Measurements from ENCODE around the gene HAAO. TPM values are rescaled to one million over a fixed set of nuclear protein-coding genes. Genes with fewer than 3 reads are reported as not detected.

The HAAO gene
- total and polyA plus RNA-seq, 2 donors (not counting 1 experiment from before 2014, with no cell fraction given) = 6.4 to 17.6 TPM

DNA sequence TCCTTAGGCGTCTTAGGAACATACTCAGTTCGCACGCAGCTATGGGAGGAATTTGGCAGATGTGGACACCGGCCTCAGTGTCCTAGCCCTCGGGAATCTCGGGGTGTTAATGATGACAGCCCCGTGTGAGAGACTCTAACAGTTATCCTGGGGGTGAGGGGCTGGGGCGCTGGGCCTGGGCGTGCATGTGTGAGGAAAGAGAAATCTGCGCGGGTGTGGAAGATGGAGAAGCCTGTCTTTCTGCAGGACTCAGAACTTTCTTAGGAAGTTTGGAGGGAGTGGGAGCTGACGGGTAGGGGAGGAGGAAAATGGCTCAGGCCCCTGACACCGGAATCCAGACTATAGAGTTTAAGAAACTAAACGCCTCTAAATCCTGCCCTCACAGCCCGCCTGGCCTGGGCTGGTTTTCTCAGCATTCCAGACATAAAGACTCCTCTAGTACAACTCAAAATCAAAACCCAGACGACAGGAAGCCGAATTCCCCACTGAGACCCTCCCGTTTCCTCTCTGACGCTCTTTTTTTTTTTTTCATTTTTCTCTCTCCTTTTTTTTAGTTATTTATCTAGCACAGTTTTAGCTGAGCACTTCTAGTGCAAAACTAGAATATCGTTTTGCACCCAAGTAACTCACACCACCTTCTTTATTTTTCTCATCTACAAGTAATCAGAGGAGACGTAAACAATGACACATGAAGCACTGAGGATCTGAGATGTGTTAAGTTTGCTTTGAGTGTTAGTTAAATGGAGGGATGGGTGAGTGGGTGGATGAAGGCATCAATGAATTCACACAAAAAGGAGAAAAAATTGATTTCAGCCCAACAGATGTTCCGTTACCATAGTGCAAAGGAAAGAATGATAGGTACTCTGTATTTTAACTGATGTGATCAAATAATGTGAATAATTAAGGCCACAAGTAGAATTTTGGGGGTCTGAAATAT, 1.2 kb upstream of the HAAO start:
- peak overlapping the region; percentile 88 for H3K9ac ChIP-seq (ENCODE audit: low read length)
- H2AFZ ChIP-seq (ENCODE audit: insufficient read depth, low read depth, low read length, poor library complexity, severe bottlenecking) = peak overlapping the region; percentile 92
- no peaks in the 10 kb centered on the region for H3K27me3 ChIP-seq (replicated peaks in 1 of 4; ENCODE audit: control extremely low read depth in 1 of 4, control insufficient read depth in 3 of 4, insufficient read depth in 4 of 4, low read length in 3 of 4)
- H4K20me1 ChIP-seq (ENCODE audit: control insufficient read depth, insufficient read depth, low read length, poor library complexity, severe bottlenecking) = no peaks in the 10 kb centered on the region
- H3K27ac ChIP-seq (ENCODE audit: low read length in 2 of 2) = peak overlapping the region in 1 of 2 donors; percentile 69
- CTCF ChIA-PET = interaction anchor here (1.4 to 4.3 kb wide), 5 partner anchors 12 to 51 kb away, joined by 4 to 64 read pairs (median 9); no protein-coding TSS in a partner anchor
- POLR2A ChIA-PET = interaction anchor here (0.6 to 6.5 kb wide), 3 partner anchors 17 to 657 kb away, joined by 3 to 82 read pairs (median 7); no protein-coding TSS in a partner anchor
- H3K9me3 Mint-ChIP-seq (ENCODE audit: insufficient read depth) = no peaks in the 10 kb centered on the region
- H3K4me2 ChIP-seq (replicated peaks; ENCODE audit: low read depth, low read length, poor library complexity, severe bottlenecking) = peak overlapping the region; percentile 90
- ATAC-seq (ENCODE audit: low read depth) (no peak), DNase-seq (peak; percentile 31)
- H3K4me3 ChIP-seq (ENCODE audit: control extremely low read depth in 1 of 5, extremely low read depth in 1 of 5, insufficient read depth in 1 of 5, low read depth in 2 of 5, low read length in 4 of 5) = peak overlapping the region; percentile 32 to 93 (median 76)
- H3K9me3 ChIP-seq (ENCODE audit: control extremely low read depth in 1 of 3, control insufficient read depth in 2 of 3, insufficient read depth in 1 of 3, low read length in 2 of 3) = no peaks in the 10 kb centered on the region
- WGBS (ENCODE audit: insufficient coverage) = 16% methylated on average over 17 of the region's 22 CpGs
- H3K27ac Mint-ChIP-seq = peak overlapping the region; percentile 88
- H3K79me2 ChIP-seq (ENCODE audit: control insufficient read depth, insufficient read depth, low read length) = peaks cover 30% of the 10 kb centered on the region
- H3K4me3 Mint-ChIP-seq = peak overlapping the region; percentile 87
- no peaks in the 10 kb centered on the region for H3K36me3 ChIP-seq (replicated peaks in 1 of 2; ENCODE audit: control extremely low read depth in 1 of 2, control insufficient read depth in 1 of 2, extremely low read depth in 1 of 2, insufficient read depth in 2 of 2, low read length in 1 of 2)
- peaks cover 18 to 37% of the 10 kb centered on the region in 2 donors for H3K4me1 ChIP-seq (ENCODE audit: control insufficient read depth in 2 of 2, insufficient read depth in 2 of 2, low read length in 2 of 2)
- TF ChIP-seq, protein P1, sequence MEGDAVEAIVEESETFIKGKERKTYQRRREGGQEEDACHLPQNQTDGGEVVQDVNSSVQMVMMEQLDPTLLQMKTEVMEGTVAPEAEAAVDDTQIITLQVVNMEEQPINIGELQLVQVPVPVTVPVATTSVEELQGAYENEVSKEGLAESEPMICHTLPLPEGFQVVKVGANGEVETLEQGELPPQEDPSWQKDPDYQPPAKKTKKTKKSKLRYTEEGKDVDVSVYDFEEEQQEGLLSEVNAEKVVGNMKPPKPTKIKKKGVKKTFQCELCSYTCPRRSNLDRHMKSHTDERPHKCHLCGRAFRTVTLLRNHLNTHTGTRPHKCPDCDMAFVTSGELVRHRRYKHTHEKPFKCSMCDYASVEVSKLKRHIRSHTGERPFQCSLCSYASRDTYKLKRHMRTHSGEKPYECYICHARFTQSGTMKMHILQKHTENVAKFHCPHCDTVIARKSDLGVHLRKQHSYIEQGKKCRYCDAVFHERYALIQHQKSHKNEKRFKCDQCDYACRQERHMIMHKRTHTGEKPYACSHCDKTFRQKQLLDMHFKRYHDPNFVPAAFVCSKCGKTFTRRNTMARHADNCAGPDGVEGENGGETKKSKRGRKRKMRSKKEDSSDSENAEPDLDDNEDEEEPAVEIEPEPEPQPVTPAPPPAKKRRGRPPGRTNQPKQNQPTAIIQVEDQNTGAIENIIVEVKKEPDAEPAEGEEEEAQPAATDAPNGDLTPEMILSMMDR (IDR thresholded peaks at IDR 0.05) = no peak
- TF ChIP-seq EZH2 (IDR thresholded peaks at IDR 0.05; ENCODE audit: borderline replicate concordance, insufficient read depth, low read depth, low read length, poor library complexity, severe bottlenecking) = no peak
- intact Hi-C loops (cut with micrococcal nuclease) = loop anchor here (1.0 to 5.0 kb wide), 3 partner anchors 17 to 131 kb away; no protein-coding TSS in a partner anchor
- no peaks in the 10 kb centered on the region for H3K27me3 Mint-ChIP-seq
- H3K4me1 Mint-ChIP-seq = peaks cover 46% of the 10 kb centered on the region

Measured in B cell (primary cell).